Body of pancreas (tissue), 4 donors: ENCODE results near the gene SNX12. TPM values are rescaled to one million over a fixed set of nuclear protein-coding genes. Genes with fewer than 3 reads are reported as not detected.

ENCODE experiments used
- ATAC-seq: fragments of 150-250 bp; one replicate; pipeline ENCODE4 v1.9.1; 2016
- DNase-seq, 4 donors: peaks; one replicate each; pipeline ENCODE4 v3.0.0-alpha.2; 2019
- H3K27ac ChIP-seq, 4 donors: fragments of 200-600 bp; sonication (generic); 1 replicate in 3 of 4; 2 replicates in 1 of 4; pipeline versions ENCODE4 v1.5.1 to v1.6.1; 2016 to 2019; ENCODE audit warnings: mild to moderate bottlenecking in 1 of 4, mixed read lengths in 1 of 4, moderate library complexity in 1 of 4
- H3K27me3 ChIP-seq, 2 donors: fragments of 200-600 bp; sonication (generic); one replicate each; pipeline ENCODE4 v1.6.0; 2016; ENCODE audit warnings: mild to moderate bottlenecking in 1 of 2
- H3K36me3 ChIP-seq, 2 donors: fragments of 200-600 bp; sonication (generic); replicated peaks in 1 of 2; 2 replicates each; pipeline ENCODE4 v1.5.1; 2016; ENCODE audit warnings: low read depth in 2 of 2; ENCODE audit not compliant: insufficient read depth in 1 of 2
- H3K4me1 ChIP-seq: fragments of 200-600 bp; sonication (generic); one replicate; pipeline ENCODE4 v1.6.0; 2016
- H3K4me3 ChIP-seq, 2 donors: fragments of 200-600 bp; sonication (generic); 1 replicate in 1 of 2; 2 replicates in 1 of 2; pipeline ENCODE4 v1.5.1; 2016 to 2019
- H3K9me3 ChIP-seq, 3 donors: fragments of 200-600 bp; sonication (generic); 1 replicate in 2 of 3; 2 replicates in 1 of 3; pipeline ENCODE4 v1.5.1; 2016
- CTCF ChIP-seq, 7 experiments: fragments of 450-650 bp in 4 of 7; fragments of 200-600 bp in 3 of 7; sonication (generic) in 3 of 7; IDR thresholded peaks; one replicate each; pipeline ENCODE4 v1.5.1; 2016 to 2019; ENCODE audit warnings: antibody characterized with exemption in 7 of 7
- POLR2A ChIP-seq, 3 donors: fragments of 450-650 bp; IDR thresholded peaks; one replicate each; pipeline ENCODE4 v1.6.1; 2016; ENCODE audit warnings: antibody characterized with exemption in 3 of 3, mild to moderate bottlenecking in 2 of 3
- WGBS, 2 donors: methylation state at CpG; one replicate each; pipeline ENCODE4 v1.1.5; 2017; 5-methylcytosine and 5-hydroxymethylcytosine counted together
- intact Hi-C: fragments of 100-400 bp; cut with DNase I; formaldehyde crosslinking; loops from one replicate; pipeline ENCODE4 v1.15.1; 2023
- total RNA-seq, 2 donors: library from RNA; depleted of rRNA; stranded (reverse); fragments of >200 nt; gene quantifications; one replicate each; pipeline ENCODE4 v1.1.0, GENCODE V29; 2016

SNX12 gene
- total RNA-seq, 2 donors from 2014 or later: 16.2 to 20.0 TPM

- no peak for TF ChIP-seq CTCF (IDR thresholded peaks at IDR 0.05)
- no peak for TF ChIP-seq POLR2A (IDR thresholded peaks at IDR 0.05)
- ATAC-seq (no peak), DNase-seq (peak in 1 of 4 donors; percentile 14)
- intact Hi-C loops: no loop called here
- Histone ChIP-seq H3K36me3 (no peaks in the 10 kb centered on the region), H3K27me3 (no peaks in the 10 kb centered on the region), H3K4me1 (peaks cover 6% of the 10 kb centered on the region), H3K4me3 (no peak overlapping the region), H3K9me3 (no peaks in the 10 kb centered on the region), H3K27ac (peak overlapping the region in 2 of 4 donors; percentile 3 to 21)
- 21 to 42% methylated on average over 6 to 8 of the region's 10 CpGs for WGBS, 2 donors
These were observed 35.2 kb upstream of the SNX12 start for GRCh38 chrX:71103110-71103983.

GRCh38 chrX:71102292-71102691, 34.2 kb upstream of the SNX12 start:
- ATAC-seq (no peak), DNase-seq (no peak)
- Histone ChIP-seq H3K27me3 (no peaks in the 10 kb centered on the region), H3K4me1 (peaks cover 14% of the 10 kb centered on the region), H3K27ac (no peak overlapping the region), H3K4me3 (no peak overlapping the region), H3K9me3 (no peaks in the 10 kb centered on the region), H3K36me3 (no peaks in the 10 kb centered on the region)
- WGBS, 2 donors: 60 to 67% methylated on average over 2 to 3 of the region's 3 CpGs
- no peak for TF ChIP-seq CTCF (IDR thresholded peaks at IDR 0.05)
- intact Hi-C loops: no loop called here

GRCh38 chrX:71100581-71101505, 32.7 kb upstream of the SNX12 start:
- Histone ChIP-seq H3K36me3 (no peaks in the 10 kb centered on the region), H3K4me1 (peaks cover 19% of the 10 kb centered on the region), H3K27ac (no peak overlapping the region), H3K4me3 (no peak overlapping the region), H3K27me3 (no peaks in the 10 kb centered on the region), H3K9me3 (no peaks in the 10 kb centered on the region)
- 83 to 89% methylated on average over 11 to 27 of the region's 31 CpGs for WGBS, 2 donors
- intact Hi-C loops: no loop called here
- TF ChIP-seq CTCF (IDR thresholded peaks at IDR 0.05) (no peak), POLR2A (IDR thresholded peaks at IDR 0.05) (no peak)
- no peak for ATAC-seq
- no peak for DNase-seq

- 85 to 93% methylated on average over 2 to 4 of the region's 4 CpGs for WGBS, 2 donors
- peaks cover 25% of the 10 kb centered on the region for H3K4me1 ChIP-seq
- intact Hi-C loops: no loop called here
- ATAC-seq: no peak
- no peak for DNase-seq
- no peak for TF ChIP-seq POLR2A (IDR thresholded peaks at IDR 0.05)
- TF ChIP-seq CTCF (IDR thresholded peaks at IDR 0.05): no peak
- no peaks in the 10 kb centered on the region for H3K36me3 ChIP-seq
- H3K27me3 ChIP-seq: no peaks in the 10 kb centered on the region
- H3K4me3 ChIP-seq: no peak overlapping the region
- H3K9me3 ChIP-seq: no peaks in the 10 kb centered on the region
- no peak overlapping the region for H3K27ac ChIP-seq
These were observed 31.6 kb upstream of the SNX12 start for GRCh38 chrX:71099736-71100135.
